Measurements from ENCODE around the gene EIF1AD.
"Not testable (repeated sequence)": the region's sequence is repeated elsewhere in the genome, so short reads cannot be mapped to it uniquely, and the experiment has no call there.

- TF ChIP-seq ARNTL (CRISPR knock-in tag; IDR thresholded peaks at IDR 0.05; ENCODE audit: borderline replicate concordance, low read depth); ZNF70 (CRISPR knock-in tag; IDR thresholded peaks at IDR 0.05); ESRRG (CRISPR knock-in tag; IDR thresholded peaks at IDR 0.05); ZNF8 (CRISPR knock-in tag; IDR thresholded peaks at IDR 0.05); PPARA (CRISPR knock-in tag; IDR thresholded peaks at IDR 0.05; ENCODE audit: borderline replicate concordance); ZNF565 (CRISPR knock-in tag; conservative IDR thresholded peaks at IDR 0.05; ENCODE audit: low read depth); POU6F1 (CRISPR knock-in tag; IDR thresholded peaks at IDR 0.05; ENCODE audit: borderline replicate concordance, low read depth); SNAI2 (CRISPR knock-in tag; IDR thresholded peaks at IDR 0.05): not testable (repeated sequence)
- TF ChIP-seq, protein P1, sequence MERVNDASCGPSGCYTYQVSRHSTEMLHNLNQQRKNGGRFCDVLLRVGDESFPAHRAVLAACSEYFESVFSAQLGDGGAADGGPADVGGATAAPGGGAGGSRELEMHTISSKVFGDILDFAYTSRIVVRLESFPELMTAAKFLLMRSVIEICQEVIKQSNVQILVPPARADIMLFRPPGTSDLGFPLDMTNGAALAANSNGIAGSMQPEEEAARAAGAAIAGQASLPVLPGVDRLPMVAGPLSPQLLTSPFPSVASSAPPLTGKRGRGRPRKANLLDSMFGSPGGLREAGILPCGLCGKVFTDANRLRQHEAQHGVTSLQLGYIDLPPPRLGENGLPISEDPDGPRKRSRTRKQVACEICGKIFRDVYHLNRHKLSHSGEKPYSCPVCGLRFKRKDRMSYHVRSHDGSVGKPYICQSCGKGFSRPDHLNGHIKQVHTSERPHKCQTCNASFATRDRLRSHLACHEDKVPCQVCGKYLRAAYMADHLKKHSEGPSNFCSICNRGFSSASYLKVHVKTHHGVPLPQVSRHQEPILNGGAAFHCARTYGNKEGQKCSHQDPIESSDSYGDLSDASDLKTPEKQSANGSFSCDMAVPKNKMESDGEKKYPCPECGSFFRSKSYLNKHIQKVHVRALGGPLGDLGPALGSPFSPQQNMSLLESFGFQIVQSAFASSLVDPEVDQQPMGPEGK (CRISPR knock-in tag; IDR thresholded peaks at IDR 0.05; ENCODE audit: borderline replicate concordance): not testable (repeated sequence)
These were observed 50.3 kb downstream of the EIF1AD start for GRCh38 chr11:65951641-65952040.

All from SK-N-SH treated with all-trans-retinoic acid at 6 μM for 48 hours (cell line).